Measurements from ENCODE around the gene TSPAN32.

DNA sequence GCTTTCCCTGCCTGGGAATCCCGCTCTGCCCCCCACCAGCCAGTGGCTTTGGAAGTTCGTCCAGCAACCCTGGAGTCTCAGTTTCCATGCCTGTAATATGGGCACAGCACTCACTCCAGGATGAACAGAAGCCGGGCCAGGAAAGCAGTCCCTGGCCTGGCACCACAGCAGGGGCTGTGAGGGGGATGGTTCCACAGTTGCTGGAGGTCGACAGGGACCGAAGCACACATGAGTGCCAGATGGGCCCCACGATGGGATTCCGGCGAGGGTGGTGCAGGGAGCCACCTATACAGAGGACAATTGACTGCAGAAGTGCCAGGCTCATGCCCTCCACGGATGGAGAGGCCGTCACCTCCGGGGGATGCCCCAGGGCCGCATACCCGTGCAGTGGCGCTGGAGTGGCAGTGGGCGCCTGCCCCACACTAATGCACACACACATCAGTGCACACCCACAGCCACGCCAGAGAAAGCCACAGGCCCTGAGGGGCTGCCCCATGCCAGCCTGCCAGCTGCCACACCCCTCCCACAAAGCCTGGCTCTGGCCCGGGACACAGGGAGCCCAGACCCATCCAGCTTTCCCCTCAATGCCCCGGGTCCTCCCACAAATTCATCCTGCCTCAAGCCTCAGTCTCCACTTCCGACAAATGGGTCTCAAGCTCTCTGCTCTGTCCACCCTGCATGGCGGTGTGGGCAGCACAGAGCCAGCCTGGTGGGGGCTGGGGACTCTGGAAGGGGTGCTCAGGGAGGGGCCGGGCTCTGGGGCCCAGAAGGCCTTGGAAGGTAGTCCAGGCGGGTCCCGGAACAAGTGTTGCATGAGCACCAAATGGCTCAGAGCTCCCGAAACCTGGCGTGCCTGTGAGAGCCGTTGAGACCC lies 41.1 kb upstream of the TSPAN32 start:
- TF ChIP-seq POLR2AphosphoS5 (IDR thresholded peaks at IDR 0.05; ENCODE audit: low read depth) (no peak), SPI1 (IDR thresholded peaks at IDR 0.05; ENCODE audit: borderline replicate concordance, low read depth) (no peak), GABPA (IDR thresholded peaks at IDR 0.05; ENCODE audit: low read depth) (no peak)
- TF ChIP-seq, protein P1, sequence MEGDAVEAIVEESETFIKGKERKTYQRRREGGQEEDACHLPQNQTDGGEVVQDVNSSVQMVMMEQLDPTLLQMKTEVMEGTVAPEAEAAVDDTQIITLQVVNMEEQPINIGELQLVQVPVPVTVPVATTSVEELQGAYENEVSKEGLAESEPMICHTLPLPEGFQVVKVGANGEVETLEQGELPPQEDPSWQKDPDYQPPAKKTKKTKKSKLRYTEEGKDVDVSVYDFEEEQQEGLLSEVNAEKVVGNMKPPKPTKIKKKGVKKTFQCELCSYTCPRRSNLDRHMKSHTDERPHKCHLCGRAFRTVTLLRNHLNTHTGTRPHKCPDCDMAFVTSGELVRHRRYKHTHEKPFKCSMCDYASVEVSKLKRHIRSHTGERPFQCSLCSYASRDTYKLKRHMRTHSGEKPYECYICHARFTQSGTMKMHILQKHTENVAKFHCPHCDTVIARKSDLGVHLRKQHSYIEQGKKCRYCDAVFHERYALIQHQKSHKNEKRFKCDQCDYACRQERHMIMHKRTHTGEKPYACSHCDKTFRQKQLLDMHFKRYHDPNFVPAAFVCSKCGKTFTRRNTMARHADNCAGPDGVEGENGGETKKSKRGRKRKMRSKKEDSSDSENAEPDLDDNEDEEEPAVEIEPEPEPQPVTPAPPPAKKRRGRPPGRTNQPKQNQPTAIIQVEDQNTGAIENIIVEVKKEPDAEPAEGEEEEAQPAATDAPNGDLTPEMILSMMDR (IDR thresholded peaks at IDR 0.05; ENCODE audit: insufficient read depth, low read length) = no peak
- TF ChIP-seq, protein P2, sequence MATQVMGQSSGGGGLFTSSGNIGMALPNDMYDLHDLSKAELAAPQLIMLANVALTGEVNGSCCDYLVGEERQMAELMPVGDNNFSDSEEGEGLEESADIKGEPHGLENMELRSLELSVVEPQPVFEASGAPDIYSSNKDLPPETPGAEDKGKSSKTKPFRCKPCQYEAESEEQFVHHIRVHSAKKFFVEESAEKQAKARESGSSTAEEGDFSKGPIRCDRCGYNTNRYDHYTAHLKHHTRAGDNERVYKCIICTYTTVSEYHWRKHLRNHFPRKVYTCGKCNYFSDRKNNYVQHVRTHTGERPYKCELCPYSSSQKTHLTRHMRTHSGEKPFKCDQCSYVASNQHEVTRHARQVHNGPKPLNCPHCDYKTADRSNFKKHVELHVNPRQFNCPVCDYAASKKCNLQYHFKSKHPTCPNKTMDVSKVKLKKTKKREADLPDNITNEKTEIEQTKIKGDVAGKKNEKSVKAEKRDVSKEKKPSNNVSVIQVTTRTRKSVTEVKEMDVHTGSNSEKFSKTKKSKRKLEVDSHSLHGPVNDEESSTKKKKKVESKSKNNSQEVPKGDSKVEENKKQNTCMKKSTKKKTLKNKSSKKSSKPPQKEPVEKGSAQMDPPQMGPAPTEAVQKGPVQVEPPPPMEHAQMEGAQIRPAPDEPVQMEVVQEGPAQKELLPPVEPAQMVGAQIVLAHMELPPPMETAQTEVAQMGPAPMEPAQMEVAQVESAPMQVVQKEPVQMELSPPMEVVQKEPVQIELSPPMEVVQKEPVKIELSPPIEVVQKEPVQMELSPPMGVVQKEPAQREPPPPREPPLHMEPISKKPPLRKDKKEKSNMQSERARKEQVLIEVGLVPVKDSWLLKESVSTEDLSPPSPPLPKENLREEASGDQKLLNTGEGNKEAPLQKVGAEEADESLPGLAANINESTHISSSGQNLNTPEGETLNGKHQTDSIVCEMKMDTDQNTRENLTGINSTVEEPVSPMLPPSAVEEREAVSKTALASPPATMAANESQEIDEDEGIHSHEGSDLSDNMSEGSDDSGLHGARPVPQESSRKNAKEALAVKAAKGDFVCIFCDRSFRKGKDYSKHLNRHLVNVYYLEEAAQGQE (IDR thresholded peaks at IDR 0.05; ENCODE audit: insufficient replicate concordance, low read depth) = no peak
